Adrenal gland (tissue), 5 donors: ENCODE data around the gene MIPOL1.

Experiments used
- POLR2A ChIP-seq, 2 donors: fragments of 450-650 bp; IDR thresholded peaks; one replicate each; pipeline ENCODE4 v1.6.1; 2017; ENCODE audit warnings: antibody characterized with exemption in 2 of 2, mild to moderate bottlenecking in 2 of 2, moderate library complexity in 1 of 2
- TF ChIP-seq, protein P1 (sequence below), 6 experiments: fragments of 450-650 bp in 4 of 6; fragments of 200-600 bp in 2 of 6; sonication (generic) in 1 of 6; IDR thresholded peaks; 1 replicate in 5 of 6; 2 replicates in 1 of 6; pipeline versions ENCODE4 v1.5.1 to v1.8.0; 2016 to 2021; ENCODE audit warnings: antibody characterized with exemption in 6 of 6, mild to moderate bottlenecking in 2 of 6, moderate library complexity in 1 of 6
- donor health status: DM: no; HTN: no; CAD: no.

- TF ChIP-seq, protein P1, sequence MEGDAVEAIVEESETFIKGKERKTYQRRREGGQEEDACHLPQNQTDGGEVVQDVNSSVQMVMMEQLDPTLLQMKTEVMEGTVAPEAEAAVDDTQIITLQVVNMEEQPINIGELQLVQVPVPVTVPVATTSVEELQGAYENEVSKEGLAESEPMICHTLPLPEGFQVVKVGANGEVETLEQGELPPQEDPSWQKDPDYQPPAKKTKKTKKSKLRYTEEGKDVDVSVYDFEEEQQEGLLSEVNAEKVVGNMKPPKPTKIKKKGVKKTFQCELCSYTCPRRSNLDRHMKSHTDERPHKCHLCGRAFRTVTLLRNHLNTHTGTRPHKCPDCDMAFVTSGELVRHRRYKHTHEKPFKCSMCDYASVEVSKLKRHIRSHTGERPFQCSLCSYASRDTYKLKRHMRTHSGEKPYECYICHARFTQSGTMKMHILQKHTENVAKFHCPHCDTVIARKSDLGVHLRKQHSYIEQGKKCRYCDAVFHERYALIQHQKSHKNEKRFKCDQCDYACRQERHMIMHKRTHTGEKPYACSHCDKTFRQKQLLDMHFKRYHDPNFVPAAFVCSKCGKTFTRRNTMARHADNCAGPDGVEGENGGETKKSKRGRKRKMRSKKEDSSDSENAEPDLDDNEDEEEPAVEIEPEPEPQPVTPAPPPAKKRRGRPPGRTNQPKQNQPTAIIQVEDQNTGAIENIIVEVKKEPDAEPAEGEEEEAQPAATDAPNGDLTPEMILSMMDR (IDR thresholded peaks at IDR 0.05): no peak
- TF ChIP-seq POLR2A (IDR thresholded peaks at IDR 0.05): no peak
Measured at GRCh38 chr14:37591941-37592481, 394.3 kb downstream of the MIPOL1 start.
